Activated naive CD8-positive, alpha-beta T cell treated with anti-CD3 and anti-CD28 coated beads, Interleukin-2, amount 50 U/mL, for 16 hours (primary cell): ENCODE data around the gene OR56B1.

Experiments used
- DNase-seq: peaks from one replicate; pipeline ENCODE4 v3.0.0-alpha.2; 2020; ENCODE audit warnings: low read depth, low spot score

Gene OR56B1

GRCh38 chr11:5727691-5728090 lies 8.6 kb upstream of the OR56B1 start:
- DNase-seq: no peak

- DNase-seq: no peak
Observed at GRCh38 chr11:5737091-5737490, 843 bp downstream of the OR56B1 start.

GRCh38 chr11:5737670-5738392 lies 1.6 kb downstream of the OR56B1 start:
- no peak for DNase-seq

- DNase-seq: no peak
Observed at GRCh38 chr11:5738431-5738830, 2.2 kb downstream of the OR56B1 start.

- no peak for DNase-seq
Observed at GRCh38 chr11:5746614-5747013, 10.4 kb downstream of the OR56B1 start.

GRCh38 chr11:5749836-5750235 lies 13.6 kb downstream of the OR56B1 start:
- DNase-seq: no peak

- no peak for DNase-seq
Observed at GRCh38 chr11:5753943-5754342, 17.7 kb downstream of the OR56B1 start, which contains the start of gene OR52N4. Gene OR52N4, plus strand, starts transcription at chr11:5754243. Its CDS starts 498 bp downstream, at chr11:5754741.

- DNase-seq: no peak
Observed at GRCh38 chr11:5767056-5767455, 30.8 kb downstream of the OR56B1 start.

GRCh38 chr11:5783255-5783654 lies 47.0 kb downstream of the OR56B1 start, which contains the start of gene OR52N5:
Gene OR52N5, minus strand, starts transcription at chr11:5783355. Its CDS starts 4,721 bp downstream, at chr11:5778634.
- DNase-seq: no peak
